Superior temporal gyrus (tissue), 1 donor: ENCODE measurements around the gene POU2F3.
"Not testable (repeated sequence)": the region's sequence is repeated elsewhere in the genome, so short reads cannot be mapped to it uniquely, and the experiment has no call there.

Experiments
- DNase-seq: peaks from one replicate; pipeline ENCODE4 v3.0.0-alpha.2; 2016; ENCODE audit errors: extremely low spot score

Gene POU2F3

GRCh38 chr11:120253377-120253776 lies 13.4 kb downstream of the POU2F3 start:
- DNase-seq: not testable (repeated sequence)

DNA sequence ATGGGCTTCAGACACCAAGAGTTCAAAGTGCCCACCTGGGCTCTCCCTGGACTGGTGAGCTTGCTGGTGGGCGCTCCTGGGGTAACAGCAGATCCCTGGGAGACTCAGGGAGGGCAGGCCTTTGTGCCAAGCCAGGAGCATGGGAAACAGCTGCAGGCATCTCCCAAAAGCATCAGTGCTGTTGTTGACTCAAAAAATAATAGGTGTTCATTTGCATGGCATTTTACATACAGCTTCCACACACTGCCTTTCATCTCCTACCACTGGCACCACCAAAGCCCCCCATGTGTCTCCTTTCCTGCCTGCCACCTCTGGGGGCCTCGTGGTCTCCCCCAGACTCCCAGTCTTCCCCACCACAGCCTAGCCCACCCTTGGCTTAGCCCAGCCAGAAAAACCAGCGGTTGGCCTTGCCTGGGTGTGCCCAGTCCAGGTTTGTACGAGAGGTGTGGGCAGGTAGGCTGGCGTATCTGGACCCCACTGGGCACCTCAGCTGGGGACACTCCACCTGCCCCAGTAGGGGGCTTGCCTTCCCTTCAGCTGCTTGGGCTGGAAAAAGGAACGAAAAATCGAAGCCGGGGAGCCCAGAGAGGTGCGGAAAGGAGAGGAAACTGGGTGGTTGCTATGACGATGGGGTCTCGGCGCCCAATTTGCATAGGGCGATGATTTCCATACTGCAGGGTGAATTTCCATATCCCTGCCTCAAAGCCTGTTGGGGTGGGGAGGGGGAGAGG lies 15.0 kb downstream of the POU2F3 start:
- DNase-seq: no peak

GRCh38 chr11:120255519-120255866 lies 15.6 kb downstream of the POU2F3 start:
- DNase-seq: no peak

GRCh38 chr11:120256178-120256577 lies 16.2 kb downstream of the POU2F3 start:
- no peak for DNase-seq

DNA sequence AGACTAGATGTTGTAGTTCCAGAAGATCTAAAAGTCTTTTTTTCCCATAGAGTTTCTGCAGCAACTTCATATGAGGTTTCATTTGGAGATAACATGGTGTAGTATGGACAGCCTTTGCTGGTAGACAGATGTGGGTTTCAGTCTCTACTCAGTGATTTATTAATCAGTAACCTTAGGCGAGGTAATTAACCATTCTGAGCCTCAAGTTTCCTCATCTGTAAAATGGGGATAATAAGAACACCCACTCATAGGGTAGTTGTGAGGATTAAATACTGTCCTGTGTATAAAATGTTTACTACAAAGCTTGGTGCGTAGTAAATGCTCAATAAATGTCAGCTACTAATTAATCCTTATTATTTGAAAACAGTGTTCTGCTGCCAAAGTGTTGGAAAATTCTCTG lies 16.8 kb downstream of the POU2F3 start:
- no peak for DNase-seq

DNA sequence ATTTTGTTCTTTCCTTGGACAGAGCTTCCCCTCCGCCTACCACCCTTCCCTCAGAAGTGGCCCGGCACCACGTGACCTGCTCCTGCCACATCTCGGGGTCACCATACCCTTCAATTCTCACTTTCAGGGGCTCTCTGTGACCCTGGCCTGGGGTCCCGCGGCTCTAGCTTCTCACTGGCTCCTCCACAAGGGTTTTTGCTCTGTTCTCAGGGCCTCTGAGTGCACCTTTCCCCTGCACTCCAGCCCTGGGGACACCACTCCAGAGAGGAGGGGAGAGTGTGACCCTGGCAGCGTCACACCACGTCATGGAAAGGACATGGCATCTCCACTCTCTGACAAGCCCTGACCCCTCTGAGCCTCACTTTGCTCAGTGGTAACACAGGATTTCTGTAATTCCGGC lies 17.4 kb downstream of the POU2F3 start:
- no peak for DNase-seq

- DNase-seq: no peak
Measured at GRCh38 chr11:120258661-120259060, 18.7 kb downstream of the POU2F3 start.

DNA sequence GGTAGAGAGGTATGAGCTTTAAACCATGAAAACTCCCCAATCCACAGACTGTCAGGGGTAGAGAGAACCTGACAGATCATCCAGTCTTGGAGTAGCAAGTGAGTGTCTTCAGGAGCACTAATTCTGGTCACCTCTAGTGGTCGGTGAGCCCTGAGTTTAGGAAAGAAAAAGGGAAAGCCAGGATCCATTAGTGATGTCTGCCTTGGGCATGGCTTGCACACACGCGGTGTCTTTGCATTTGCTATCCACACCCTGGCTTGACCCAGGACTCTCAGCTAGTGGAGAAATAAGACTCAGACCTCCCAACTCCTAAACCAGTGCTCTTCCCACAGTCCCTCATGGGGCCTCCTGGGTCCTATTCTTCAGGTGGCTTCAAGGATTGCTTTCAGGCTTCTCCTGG lies 19.3 kb downstream of the POU2F3 start:
- DNase-seq: no peak

- no peak for DNase-seq
Measured at GRCh38 chr11:120259988-120260565, 20.1 kb downstream of the POU2F3 start.

GRCh38 chr11:120260616-120261015 lies 20.7 kb downstream of the POU2F3 start:
- DNase-seq: no peak

DNA sequence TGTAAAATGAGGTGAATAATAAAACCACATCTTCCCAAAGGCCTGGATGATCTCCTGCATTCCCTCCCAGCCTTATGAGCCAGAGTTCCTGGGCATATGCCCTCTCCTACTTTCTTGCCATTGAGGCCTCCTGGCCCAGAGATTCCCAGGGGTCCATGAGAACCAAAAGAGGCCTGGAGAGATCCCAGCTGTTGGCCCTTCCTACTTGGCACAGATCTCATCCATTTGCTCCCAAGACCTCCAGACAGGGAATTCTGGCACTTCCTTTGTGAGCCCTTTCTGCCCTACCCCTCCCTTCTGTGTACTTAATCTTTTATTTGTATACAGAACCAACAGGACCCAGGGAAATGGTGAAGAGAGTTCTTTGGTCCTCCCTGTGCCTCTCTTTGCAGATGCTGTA lies 21.4 kb downstream of the POU2F3 start:
- no peak for DNase-seq

DNA sequence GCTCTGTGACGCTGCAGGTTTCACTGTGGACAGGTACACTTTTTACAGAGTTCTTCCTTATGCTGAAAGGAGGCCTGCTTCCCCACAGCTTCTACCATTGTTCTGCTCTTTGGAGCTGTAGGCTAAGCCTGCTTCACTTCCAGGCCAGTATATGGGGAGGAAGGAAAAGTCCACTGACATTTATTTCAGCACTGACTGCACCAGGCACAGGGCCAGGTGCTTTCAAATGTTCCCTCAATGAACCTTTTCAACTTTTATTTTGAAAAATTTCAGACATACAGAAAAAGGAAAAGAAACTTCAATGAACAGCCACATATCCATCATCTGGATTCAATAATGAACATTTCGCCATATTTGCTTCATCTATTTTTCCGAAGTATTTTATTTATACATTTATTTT lies 22.0 kb downstream of the POU2F3 start:
- DNase-seq: no peak

DNA sequence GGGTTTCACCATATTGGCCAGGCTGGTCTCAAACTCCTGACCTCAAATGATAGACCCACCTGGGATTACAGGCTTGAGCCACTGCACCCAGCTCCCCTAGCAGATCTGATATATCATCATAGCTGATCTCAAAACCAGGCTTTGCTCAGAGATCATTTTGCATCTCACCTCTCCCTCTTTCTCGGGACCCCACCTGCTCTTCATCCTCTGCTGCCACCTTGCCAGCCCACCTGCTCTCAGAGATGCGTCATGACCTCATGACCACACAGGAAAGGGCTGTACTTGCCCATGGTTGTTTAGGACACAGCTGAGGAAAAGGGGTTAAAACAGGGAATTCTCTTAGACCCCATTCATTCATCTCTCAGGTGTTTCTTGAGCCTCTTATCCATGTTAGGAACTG lies 27.4 kb downstream of the POU2F3 start:
- no peak for DNase-seq

GRCh38 chr11:120268686-120269085 lies 28.7 kb downstream of the POU2F3 start:
- DNase-seq: no peak

- no peak for DNase-seq
Measured at GRCh38 chr11:120270386-120270785, 30.4 kb downstream of the POU2F3 start.

DNA sequence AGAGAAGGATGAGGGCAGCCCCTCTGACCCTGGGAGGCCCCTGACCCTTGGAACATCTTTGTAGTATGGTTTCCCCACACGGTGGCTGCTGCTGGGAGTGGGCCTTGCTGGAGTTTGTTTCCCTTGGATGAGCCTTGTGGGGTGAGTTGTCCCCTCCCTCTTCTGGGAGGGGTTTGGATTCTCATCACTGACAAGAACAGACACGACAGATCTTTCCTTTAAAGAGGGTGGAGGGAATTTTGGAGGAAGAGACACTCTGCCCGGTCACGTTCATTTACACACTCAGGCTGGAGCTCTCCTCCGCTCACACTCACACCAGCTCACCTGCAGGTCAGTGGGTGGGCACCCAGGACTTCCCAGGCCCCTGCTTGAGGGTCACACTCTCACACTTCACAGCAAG lies 31.7 kb downstream of the POU2F3 start:
- no peak for DNase-seq

DNA sequence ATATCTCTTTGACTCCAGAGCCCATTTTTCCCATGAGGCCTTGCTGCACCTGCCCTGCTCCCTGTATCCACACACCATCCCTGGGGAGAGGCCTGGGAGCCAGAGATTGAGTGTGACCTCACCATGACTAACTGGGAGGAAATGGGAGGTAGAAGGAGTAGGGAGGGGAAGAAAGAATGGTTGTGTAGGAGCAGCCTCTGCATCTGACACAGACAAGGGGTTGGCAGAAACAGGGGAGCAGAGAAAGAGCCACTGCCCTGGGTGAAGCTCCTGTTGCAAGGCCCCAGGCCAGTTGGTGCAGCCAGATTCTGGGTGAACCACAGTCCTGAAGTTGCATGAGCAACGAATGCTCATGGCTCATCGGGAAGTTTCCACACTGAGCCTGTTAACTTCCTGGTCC lies 32.4 kb downstream of the POU2F3 start:
- DNase-seq: no peak

GRCh38 chr11:120273432-120273831 lies 33.5 kb downstream of the POU2F3 start:
- no peak for DNase-seq

DNA sequence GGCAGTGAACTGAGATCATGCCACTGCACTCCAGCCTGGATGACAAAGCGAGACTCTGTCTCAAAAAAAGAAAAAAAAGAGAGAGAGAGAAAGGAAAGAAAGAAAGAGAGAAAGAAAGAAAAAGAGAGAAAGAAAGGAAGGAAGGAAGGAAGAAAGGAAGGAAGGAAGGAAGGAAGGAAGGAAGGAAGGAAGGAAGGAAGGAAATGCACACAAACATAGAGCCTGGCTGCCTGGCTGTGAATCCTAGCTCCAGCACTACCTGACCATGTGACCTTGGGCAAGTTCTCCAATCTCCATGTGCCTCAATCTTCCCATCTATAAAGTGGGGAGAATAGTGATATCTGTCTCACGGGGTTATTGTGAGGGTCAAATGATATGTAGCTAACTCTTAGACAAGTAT lies 34.0 kb downstream of the POU2F3 start:
- not testable (repeated sequence) for DNase-seq

- no peak for DNase-seq
Measured at GRCh38 chr11:120279502-120279901, 39.6 kb downstream of the POU2F3 start.

- DNase-seq: no peak
Measured at GRCh38 chr11:120280600-120281051, 40.7 kb downstream of the POU2F3 start.

- DNase-seq: no peak
Measured at GRCh38 chr11:120281143-120281795, 41.3 kb downstream of the POU2F3 start.

DNA sequence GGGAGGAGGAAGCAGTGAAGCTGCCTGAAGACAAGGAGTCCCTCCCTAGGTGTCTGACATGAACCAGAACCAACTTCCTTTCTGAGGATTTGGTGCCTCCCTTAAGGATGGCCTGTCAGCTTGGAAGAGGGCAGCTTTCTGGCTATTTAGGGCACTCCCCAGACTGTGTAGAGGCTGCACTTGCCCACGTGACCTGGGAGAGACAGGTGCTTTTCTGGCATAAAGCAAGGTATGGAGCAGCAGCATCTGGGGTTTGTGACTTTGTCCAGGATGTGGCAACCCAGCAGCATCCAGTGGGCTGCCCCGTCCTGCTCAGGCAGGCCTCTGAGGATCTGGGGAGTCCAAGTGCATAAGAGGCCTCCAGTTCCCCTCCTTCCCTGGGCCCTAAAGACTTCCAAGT lies 43.2 kb downstream of the POU2F3 start:
- no peak for DNase-seq
